SKM-1 (cell line): Measurements from ENCODE around the gene CAPG.
A peak's percentile ranks its signal among the peaks of the same experiment; 100 is the strongest.
"Not testable (repeated sequence)": the region's sequence is repeated elsewhere in the genome, so short reads cannot be mapped to it uniquely, and the experiment has no call there.

Experiments
- DNase-seq: peaks from one replicate; lab custom pipeline; 2025; ENCODE audit not compliant: unreplicated experiment; lab: John Stamatoyannopoulos, UW

CAPG gene

GRCh38 chr2:85367180-85367579 is 43.0 kb downstream of the CAPG start:
- DNase-seq, result no peak

- not testable (repeated sequence) for DNase-seq
Measured at GRCh38 chr2:85362653-85363387, 47.3 kb downstream of the CAPG start.

- DNase-seq, result no peak
Measured at GRCh38 chr2:85357736-85358135, 52.4 kb downstream of the CAPG start.

GRCh38 chr2:85356186-85356585 is 54.0 kb downstream of the CAPG start:
- DNase-seq, result no peak

GRCh38 chr2:85355521-85355920 is 54.6 kb downstream of the CAPG start:
- DNase-seq, result no peak

- DNase-seq, result no peak
Measured at GRCh38 chr2:85355073-85355410, 55.1 kb downstream of the CAPG start.

- peak; percentile 100 for DNase-seq
Measured at GRCh38 chr2:85354286-85355072, 55.7 kb downstream of the CAPG start, which contains the start of the genes ELMOD3 and RETSAT. Gene ELMOD3, plus strand, starts transcription at chr2:85354769. Its CDS starts 2,430 bp downstream, at chr2:85357199. Gene RETSAT, minus strand, starts transcription at chr2:85354528. Its CDS starts 21 bp downstream, at chr2:85354507.

- no peak for DNase-seq
Measured at GRCh38 chr2:85353876-85354285, 56.3 kb downstream of the CAPG start.

- no peak for DNase-seq
Measured at GRCh38 chr2:85347599-85347998, 62.6 kb downstream of the CAPG start.
